Hair follicle dermal papilla cell (primary cell): ENCODE measurements around the gene TBC1D13. TPM values are rescaled to one million over a fixed set of nuclear protein-coding genes. Genes with fewer than 3 reads are reported as not detected.

ENCODE experiments used
- small RNA-seq: library from RNA; depleted of rRNA; stranded (forward); fragments of <200 nt; gene quantifications from one replicate; pipeline ENCODE3, GENCODE V24; 2012
- total RNA-seq: library from RNA; depleted of rRNA; stranded (reverse); fragments of >200 nt; gene quantifications from 2 replicates; pipeline ENCODE4 v1.2.3, GENCODE V29; 2012

The TBC1D13 gene, protein sequence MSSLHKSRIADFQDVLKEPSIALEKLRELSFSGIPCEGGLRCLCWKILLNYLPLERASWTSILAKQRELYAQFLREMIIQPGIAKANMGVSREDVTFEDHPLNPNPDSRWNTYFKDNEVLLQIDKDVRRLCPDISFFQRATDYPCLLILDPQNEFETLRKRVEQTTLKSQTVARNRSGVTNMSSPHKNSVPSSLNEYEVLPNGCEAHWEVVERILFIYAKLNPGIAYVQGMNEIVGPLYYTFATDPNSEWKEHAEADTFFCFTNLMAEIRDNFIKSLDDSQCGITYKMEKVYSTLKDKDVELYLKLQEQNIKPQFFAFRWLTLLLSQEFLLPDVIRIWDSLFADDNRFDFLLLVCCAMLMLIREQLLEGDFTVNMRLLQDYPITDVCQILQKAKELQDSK
- total RNA-seq, result 21.3 and 26.4 TPM in 2 replicates

DNA sequence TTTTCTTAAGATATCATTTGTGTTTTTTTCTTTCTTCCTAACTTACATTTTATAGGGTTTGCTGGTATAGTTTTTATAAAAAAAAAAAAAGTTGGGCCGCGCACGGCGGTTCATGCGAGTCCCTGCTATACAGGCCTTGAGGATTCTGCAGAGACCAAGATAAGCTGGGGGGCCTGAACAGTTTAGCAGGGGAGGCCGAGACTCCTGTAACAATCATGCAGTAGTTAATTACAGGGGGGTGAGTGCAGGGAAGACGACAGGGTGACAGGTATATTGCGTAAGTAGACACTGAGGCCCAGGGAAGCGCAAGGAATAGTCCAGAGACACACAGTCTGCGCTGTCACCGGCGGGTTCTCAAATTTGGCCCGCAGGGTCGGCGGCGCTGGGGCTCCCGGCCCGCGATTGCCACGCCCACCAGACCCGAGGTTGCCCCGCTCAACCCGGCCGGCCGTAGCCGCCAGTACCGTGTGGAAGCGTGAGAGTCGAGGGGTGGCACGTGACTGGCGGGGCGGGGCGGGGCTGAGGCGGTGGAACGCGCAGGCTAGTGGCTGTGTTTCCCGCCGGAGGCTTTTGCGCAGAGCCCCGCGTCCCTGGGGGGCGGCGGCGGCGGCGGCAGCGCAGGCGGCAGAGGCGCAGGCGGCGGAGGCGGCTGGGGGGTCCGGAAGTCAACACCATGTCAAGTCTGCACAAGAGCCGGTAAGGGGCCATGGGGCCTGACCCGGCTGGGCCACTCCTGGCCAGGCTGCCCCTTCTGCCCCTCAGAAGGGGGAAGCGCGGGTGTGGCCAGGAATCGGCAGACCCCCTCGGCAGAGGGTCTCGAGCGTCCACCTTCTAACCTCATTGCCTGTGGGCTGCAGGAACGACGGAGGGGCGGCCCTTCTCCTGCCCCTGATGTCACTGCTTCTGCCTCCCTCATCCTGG, at the start of gene TBC1D13:
Gene TBC1D13 (plus strand): TSS at position 573 of the 921 bp plus-strand sequence. CDS start 101 bp downstream, at position 674.

DNA sequence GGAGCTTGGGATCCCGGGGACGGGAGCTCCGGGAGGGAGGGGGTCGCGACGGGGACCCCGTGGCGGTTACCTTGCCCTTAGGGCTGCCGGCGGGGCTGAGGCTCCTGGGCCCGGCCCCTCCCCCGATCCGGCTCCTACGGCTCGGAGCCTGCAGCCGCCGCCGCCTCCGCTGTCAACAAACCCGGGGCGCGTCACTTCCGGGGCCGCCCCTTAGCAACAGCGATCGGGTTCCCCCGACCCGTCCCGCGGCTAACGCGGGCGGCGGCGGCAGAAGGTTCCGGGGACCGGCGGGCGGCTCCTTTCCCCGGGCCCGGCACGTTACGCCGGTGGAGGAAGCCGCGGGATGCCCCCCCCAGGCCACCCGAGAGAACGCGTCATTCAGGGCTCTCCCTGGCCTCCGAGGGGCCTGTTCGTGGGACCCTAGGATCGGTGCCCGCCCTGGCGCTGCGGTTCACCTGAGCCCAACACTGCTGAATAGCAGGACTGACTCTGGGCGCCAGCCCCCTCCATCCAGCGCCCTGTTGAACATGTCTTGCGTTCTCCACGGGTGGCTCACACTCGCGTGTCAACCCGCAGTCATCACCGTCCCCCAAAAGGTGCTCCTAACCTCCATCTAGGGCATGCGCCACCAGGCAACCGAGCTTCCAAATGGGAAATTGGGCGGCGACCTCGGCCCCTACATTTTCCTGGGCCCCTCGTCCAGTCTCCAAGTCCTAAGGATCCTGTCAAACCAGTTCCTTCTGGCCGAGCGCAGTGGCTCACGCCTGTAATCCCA, 15.1 kb upstream of the TBC1D13 start, which contains the start of gene ZER1:
Gene ZER1 (minus strand): TSS at position 183 of the 775 bp plus-strand sequence. CDS start 16,362 bp downstream, outside the sequence.

GRCh38 chr9:128818099-128818838, 31.2 kb downstream of the TBC1D13 start, which contains the start of gene ENDOG:
Gene ENDOG (plus strand): TSS chr9:128818500. CDS start chr9:128818685, 185 bp downstream.

DNA sequence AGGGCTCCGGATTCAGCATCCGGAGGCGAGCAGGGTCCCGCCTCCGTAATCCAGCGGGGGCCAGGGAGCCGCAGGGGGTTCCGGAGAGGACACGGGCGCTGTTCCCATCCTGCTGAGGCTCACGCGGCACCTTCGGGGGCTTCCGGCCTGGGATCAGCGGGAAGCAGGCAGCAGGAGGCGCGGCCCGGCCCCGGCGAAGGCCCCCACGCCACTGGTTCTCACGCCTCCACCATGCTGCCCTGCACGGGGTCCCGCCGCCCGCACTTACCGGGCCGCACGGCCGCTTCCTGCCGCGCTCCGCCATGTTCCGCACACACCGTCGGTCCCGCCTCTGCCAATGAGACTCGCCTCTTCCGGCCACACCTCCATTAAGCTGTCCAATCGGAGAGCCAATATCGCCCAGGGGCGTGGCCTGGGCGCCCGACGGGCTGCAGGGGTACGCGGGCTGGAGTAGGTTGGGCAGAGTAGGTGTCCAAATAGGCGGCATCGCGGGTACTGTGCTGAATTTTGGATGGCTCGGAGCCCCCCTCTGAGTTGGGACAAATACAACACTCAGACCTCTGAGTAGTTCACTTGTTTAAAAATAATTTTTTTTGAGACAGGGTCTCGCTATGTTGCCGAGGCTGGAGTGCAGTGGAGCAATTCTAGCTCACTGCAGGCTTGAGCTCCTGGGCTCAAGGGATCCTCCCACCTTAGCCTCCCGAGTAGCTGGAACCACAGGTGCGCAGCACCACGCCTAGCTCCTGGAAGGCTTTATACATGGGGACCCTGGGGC, 42.6 kb downstream of the TBC1D13 start, which contains the start of gene SPOUT1:
Gene SPOUT1 (minus strand): TSS at position 318 of the 775 bp plus-strand sequence. CDS start 14 bp downstream, at position 304.

Small RNA genes within 50 kb of the gene (small RNA-seq; reads per million reads assigned to genes)
- not detected for gene RF00017

Other genes starting within 250 kb of the TBC1D13 start
- gene SPTAN1, start 234.7 kb upstream of the TBC1D13 start, total RNA-seq, result 396 and 421 TPM in 2 replicates
- 49.8 and 56.8 TPM in 2 replicates for gene DYNC2I2, start 130.4 kb upstream of the TBC1D13 start, total RNA-seq
- gene SET, start 98.0 kb upstream of the TBC1D13 start, total RNA-seq, result 214 and 264 TPM in 2 replicates
- gene PKN3, start 84.8 kb upstream of the TBC1D13 start, total RNA-seq, result 2.4 and 3.6 TPM in 2 replicates
- gene ZDHHC12, start 63.1 kb upstream of the TBC1D13 start, total RNA-seq, result 23.6 and 24.2 TPM in 2 replicates
- 29.8 and 31.0 TPM in 2 replicates for gene ZER1, start 15.3 kb upstream of the TBC1D13 start, total RNA-seq
- 18.5 and 20.8 TPM in 2 replicates for gene ENDOG, start 31.2 kb downstream of the TBC1D13 start, total RNA-seq
- gene SPOUT1, start 42.5 kb downstream of the TBC1D13 start, total RNA-seq, result 18.8 and 20.4 TPM in 2 replicates
- gene KYAT1, start 94.7 kb downstream of the TBC1D13 start, total RNA-seq, result 5.2 and 6.9 TPM in 2 replicates
- 49.5 and 49.7 TPM in 2 replicates for gene LRRC8A, start 94.9 kb downstream of the TBC1D13 start, total RNA-seq
- gene PHYHD1, start 133.7 kb downstream of the TBC1D13 start, total RNA-seq, result 8.8 and 17.7 TPM in 2 replicates
- gene DOLK, start 160.3 kb downstream of the TBC1D13 start, total RNA-seq, result 31.8 and 32.5 TPM in 2 replicates
- 37.5 and 42.6 TPM in 2 replicates for gene NUP188, start 160.4 kb downstream of the TBC1D13 start, total RNA-seq
- gene SH3GLB2, start 241.1 kb downstream of the TBC1D13 start, total RNA-seq, result 49.8 and 65.8 TPM in 2 replicates
- gene MIGA2, start 249.4 kb downstream of the TBC1D13 start, total RNA-seq, result 24.2 and 29.0 TPM in 2 replicates